Loucy (cell line): ENCODE data around the gene ACVRL1.

Source experiments
- H2AFZ ChIP-seq: fragments of 200-600 bp; sonication (generic); 2 replicates; pipeline ENCODE4 v1.6.0; 2016; ENCODE audit warnings: antibody characterized with exemption, mild to moderate bottlenecking, low read length, moderate library complexity
- H3F3A ChIP-seq: fragments of 200-600 bp; 2 replicates; pipeline ENCODE4 v1.6.0; 2016; ENCODE audit warnings: antibody characterized with exemption, low read depth, mild to moderate bottlenecking
- H3K27me3 ChIP-seq: fragments of 200-600 bp; sonication (generic); 2 replicates; pipeline ENCODE4 v1.6.1; 2014; ENCODE audit warnings: low read length, mild to moderate bottlenecking; ENCODE audit not compliant: insufficient read depth, poor library complexity, severe bottlenecking
- H3K36me3 ChIP-seq: fragments of 200-600 bp; sonication (generic); 2 replicates; pipeline ENCODE4 v1.6.1; 2016; ENCODE audit warnings: low read length; ENCODE audit not compliant: insufficient read depth
- H3K4me1 ChIP-seq: fragments of 200-600 bp; sonication (generic); 2 replicates; pipeline ENCODE4 v1.5.1; 2014; ENCODE audit warnings: low read length, mild to moderate bottlenecking; ENCODE audit not compliant: insufficient read depth, poor library complexity, severe bottlenecking
- H3K4me2 ChIP-seq: fragments of 200-600 bp; sonication (generic); 2 replicates; pipeline ENCODE4 v1.6.0; 2014; ENCODE audit warnings: antibody characterized with exemption, low read length, low read depth, mild to moderate bottlenecking; ENCODE audit not compliant: poor library complexity, severe bottlenecking
- H3K4me3 ChIP-seq: fragments of 200-600 bp; sonication (generic); 2 replicates; pipeline ENCODE4 v1.5.1; 2014; ENCODE audit warnings: low read length, mild to moderate bottlenecking, mixed read lengths; ENCODE audit not compliant: poor library complexity, severe bottlenecking
- H3K79me2 ChIP-seq: fragments of 200-600 bp; sonication (generic); 2 replicates; pipeline ENCODE4 v1.6.1; 2014; ENCODE audit warnings: low read length; ENCODE audit not compliant: insufficient read depth
- H3K9ac ChIP-seq: fragments of 200-600 bp; sonication (generic); 2 replicates; pipeline ENCODE4 v1.6.0; 2014; ENCODE audit warnings: mild to moderate bottlenecking, low read depth, low read length, moderate library complexity; ENCODE audit not compliant: poor library complexity, severe bottlenecking
- H3K9me2 ChIP-seq: fragments of 200-600 bp; sonication (generic); replicated peaks from 2 replicates; pipeline ENCODE4 v1.6.1; 2016; ENCODE audit warnings: low read depth, low read length, mixed read lengths
- H3K9me3 ChIP-seq: fragments of 200-600 bp; sonication (generic); 2 replicates; pipeline ENCODE4 v1.6.1; 2014; ENCODE audit warnings: mild to moderate bottlenecking, antibody characterized with exemption, low read length, low read depth; ENCODE audit not compliant: insufficient read depth
- H4K20me1 ChIP-seq: fragments of 200-600 bp; sonication (generic); 2 replicates; pipeline ENCODE4 v1.6.0; 2014; ENCODE audit warnings: antibody characterized with exemption, low read length, mild to moderate bottlenecking; ENCODE audit not compliant: insufficient read depth, poor library complexity, severe bottlenecking
- EZH2phosphoT487 ChIP-seq: fragments of 200-600 bp; IDR thresholded peaks from 2 replicates; pipeline ENCODE4 v1.6.1; 2018; ENCODE audit warnings: antibody characterized with exemption, mild to moderate bottlenecking, moderate library complexity, borderline replicate concordance
- TF ChIP-seq, protein P1 (sequence below): fragments of 200-600 bp; sonication (generic); conservative IDR thresholded peaks from 2 replicates; pipeline ENCODE4 v1.5.1; 2014; ENCODE audit warnings: mild to moderate bottlenecking, antibody characterized with exemption, low read length

Gene ACVRL1

DNA sequence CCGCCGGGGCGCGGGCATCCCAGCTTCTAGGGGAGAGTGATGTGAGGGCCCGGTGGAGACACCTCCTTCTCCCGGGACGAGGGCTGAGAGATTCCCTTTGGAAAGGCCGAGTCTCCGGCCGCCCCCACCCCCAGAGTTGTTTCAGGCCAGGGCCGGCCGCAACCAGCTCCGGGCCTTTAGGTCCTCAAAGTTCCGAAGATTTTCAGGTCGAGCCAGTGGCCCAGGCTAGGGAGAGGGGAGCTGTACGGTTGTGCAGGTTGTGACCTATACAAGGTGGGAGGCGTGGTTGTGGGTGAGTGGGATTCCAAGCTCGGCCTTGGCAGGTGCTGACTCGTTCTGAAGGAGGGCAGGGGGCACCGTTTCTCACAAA, 37.8 kb upstream of the ACVRL1 start:
- H3K9me3 ChIP-seq: no peaks in the 10 kb centered on the region
- no peak overlapping the region for H3K4me3 ChIP-seq
- no peak overlapping the region for H2AFZ ChIP-seq
- no peaks in the 10 kb centered on the region for H4K20me1 ChIP-seq
- no peaks in the 10 kb centered on the region for H3K9me2 ChIP-seq
- H3K79me2 ChIP-seq: no peaks in the 10 kb centered on the region
- TF ChIP-seq, protein P1, sequence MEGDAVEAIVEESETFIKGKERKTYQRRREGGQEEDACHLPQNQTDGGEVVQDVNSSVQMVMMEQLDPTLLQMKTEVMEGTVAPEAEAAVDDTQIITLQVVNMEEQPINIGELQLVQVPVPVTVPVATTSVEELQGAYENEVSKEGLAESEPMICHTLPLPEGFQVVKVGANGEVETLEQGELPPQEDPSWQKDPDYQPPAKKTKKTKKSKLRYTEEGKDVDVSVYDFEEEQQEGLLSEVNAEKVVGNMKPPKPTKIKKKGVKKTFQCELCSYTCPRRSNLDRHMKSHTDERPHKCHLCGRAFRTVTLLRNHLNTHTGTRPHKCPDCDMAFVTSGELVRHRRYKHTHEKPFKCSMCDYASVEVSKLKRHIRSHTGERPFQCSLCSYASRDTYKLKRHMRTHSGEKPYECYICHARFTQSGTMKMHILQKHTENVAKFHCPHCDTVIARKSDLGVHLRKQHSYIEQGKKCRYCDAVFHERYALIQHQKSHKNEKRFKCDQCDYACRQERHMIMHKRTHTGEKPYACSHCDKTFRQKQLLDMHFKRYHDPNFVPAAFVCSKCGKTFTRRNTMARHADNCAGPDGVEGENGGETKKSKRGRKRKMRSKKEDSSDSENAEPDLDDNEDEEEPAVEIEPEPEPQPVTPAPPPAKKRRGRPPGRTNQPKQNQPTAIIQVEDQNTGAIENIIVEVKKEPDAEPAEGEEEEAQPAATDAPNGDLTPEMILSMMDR: no peak
- TF ChIP-seq EZH2phosphoT487: no peak
- H3F3A ChIP-seq: no peaks in the 10 kb centered on the region
- no peaks in the 10 kb centered on the region for H3K27me3 ChIP-seq
- H3K9ac ChIP-seq: no peak overlapping the region
- H3K36me3 ChIP-seq: no peaks in the 10 kb centered on the region
- peaks cover 6% of the 10 kb centered on the region for H3K4me1 ChIP-seq
- H3K4me2 ChIP-seq: no peak overlapping the region

DNA sequence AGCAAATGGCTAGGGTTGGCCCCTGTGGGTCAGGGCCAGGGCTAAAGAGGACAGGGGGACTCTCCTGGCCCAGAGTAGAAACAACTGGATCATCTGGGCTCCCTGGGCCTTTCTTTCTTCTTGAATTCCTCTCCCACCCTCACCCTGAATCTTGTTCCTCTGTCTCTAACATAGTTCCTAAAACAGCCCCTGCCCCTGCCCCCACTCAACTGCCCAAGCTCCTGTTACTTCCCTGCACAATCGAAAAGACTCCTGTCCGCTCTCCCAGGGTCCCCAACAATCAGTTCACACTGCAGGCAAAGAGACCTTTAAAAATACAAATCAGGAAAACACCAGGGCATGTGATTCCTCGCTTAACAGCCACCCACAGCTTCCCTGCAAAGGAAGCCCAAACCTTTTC, 37.4 kb upstream of the ACVRL1 start:
- H3K9ac ChIP-seq: no peak overlapping the region
- no peak overlapping the region for H3K4me2 ChIP-seq
- no peak overlapping the region; the same call in 1 of the 2 replicates for H2AFZ ChIP-seq
- H3F3A ChIP-seq: no peaks in the 10 kb centered on the region
- no peaks in the 10 kb centered on the region for H3K9me2 ChIP-seq
- H3K9me3 ChIP-seq: no peaks in the 10 kb centered on the region
- H3K36me3 ChIP-seq: no peaks in the 10 kb centered on the region
- H3K4me3 ChIP-seq: no peak overlapping the region
- peaks cover 6% of the 10 kb centered on the region for H3K4me1 ChIP-seq
- no peaks in the 10 kb centered on the region for H3K27me3 ChIP-seq
- TF ChIP-seq EZH2phosphoT487: no peak
- TF ChIP-seq, protein P1: no peak
- H4K20me1 ChIP-seq: no peaks in the 10 kb centered on the region
- no peaks in the 10 kb centered on the region for H3K79me2 ChIP-seq

DNA sequence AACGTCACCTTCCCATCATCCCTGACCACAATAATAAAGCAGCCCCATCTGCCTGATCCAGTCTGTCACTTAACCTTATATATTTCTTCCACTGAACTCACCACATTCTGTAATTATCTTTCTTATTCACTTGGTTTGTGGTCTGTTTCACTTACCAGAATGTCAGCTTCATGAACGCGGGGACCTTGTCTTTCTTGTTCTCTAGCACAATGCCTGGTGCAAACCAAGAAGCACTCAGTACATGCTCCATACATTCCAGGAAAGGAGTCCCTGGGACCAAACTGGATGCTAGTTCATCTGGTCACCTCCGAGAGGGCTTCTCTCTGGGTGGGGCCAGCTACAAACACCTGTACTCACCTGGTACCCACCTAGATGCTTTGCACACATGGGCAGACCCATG, 36.8 kb upstream of the ACVRL1 start:
- Histone ChIP-seq H3K9me2 (no peaks in the 10 kb centered on the region), H3K79me2 (no peaks in the 10 kb centered on the region), H3K4me1 (peaks cover 6% of the 10 kb centered on the region), H3K9ac (no peak overlapping the region), H3F3A (no peaks in the 10 kb centered on the region), H2AFZ (no peak overlapping the region; the same call in 1 of the 2 replicates), H3K9me3 (no peaks in the 10 kb centered on the region), H3K36me3 (no peaks in the 10 kb centered on the region), H3K4me2 (no peak overlapping the region), H3K27me3 (no peaks in the 10 kb centered on the region), H3K4me3 (no peak overlapping the region), H4K20me1 (no peaks in the 10 kb centered on the region)
- no peak for TF ChIP-seq EZH2phosphoT487
- TF ChIP-seq, protein P1: no peak
